22Rv1 (cell line): Measurements from ENCODE around the gene ZIC4.

ENCODE experiments used
- ZFX ChIP-seq: fragments of 450-650 bp; IDR thresholded peaks from 2 replicates; pipeline ENCODE4 v1.6.1; 2017; ENCODE audit warnings: antibody characterized with exemption, borderline replicate concordance
- TF ChIP-seq, protein P1 (sequence below): fragments of 450-650 bp; IDR thresholded peaks from 2 replicates; pipeline ENCODE4 v1.5.1; 2017; ENCODE audit warnings: mild to moderate bottlenecking

GRCh38 chr3:147431751-147432150, 25.4 kb upstream of the ZIC4 start:
- TF ChIP-seq, protein P1, sequence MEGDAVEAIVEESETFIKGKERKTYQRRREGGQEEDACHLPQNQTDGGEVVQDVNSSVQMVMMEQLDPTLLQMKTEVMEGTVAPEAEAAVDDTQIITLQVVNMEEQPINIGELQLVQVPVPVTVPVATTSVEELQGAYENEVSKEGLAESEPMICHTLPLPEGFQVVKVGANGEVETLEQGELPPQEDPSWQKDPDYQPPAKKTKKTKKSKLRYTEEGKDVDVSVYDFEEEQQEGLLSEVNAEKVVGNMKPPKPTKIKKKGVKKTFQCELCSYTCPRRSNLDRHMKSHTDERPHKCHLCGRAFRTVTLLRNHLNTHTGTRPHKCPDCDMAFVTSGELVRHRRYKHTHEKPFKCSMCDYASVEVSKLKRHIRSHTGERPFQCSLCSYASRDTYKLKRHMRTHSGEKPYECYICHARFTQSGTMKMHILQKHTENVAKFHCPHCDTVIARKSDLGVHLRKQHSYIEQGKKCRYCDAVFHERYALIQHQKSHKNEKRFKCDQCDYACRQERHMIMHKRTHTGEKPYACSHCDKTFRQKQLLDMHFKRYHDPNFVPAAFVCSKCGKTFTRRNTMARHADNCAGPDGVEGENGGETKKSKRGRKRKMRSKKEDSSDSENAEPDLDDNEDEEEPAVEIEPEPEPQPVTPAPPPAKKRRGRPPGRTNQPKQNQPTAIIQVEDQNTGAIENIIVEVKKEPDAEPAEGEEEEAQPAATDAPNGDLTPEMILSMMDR, result no peak
- no peak for TF ChIP-seq ZFX
